ENCODE data around the gene HIBADH.
"Not testable (repeated sequence)": the region's sequence is repeated elsewhere in the genome, so short reads cannot be mapped to it uniquely, and the experiment has no call there.

DNA sequence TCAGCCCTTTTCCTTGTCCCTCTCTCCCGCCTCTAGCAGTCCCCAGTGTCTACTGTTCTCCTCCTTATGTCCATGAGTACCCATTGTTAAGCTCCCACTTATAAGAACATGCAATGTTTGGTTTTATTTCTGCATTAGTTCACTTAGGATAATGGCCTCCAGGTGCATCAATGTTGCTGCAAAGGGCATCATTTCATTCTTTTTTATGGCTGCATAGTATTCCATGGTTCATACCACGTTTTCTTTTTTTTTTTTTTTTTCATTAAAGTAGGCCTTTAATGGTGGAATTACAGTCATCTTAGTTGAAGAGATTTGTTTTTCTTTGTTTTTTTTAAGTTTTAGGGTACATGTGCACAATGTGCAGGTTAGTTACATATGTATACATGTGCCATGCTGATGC is 160.8 kb downstream of the HIBADH start:
- TF ChIP-seq CTCF (conservative IDR thresholded peaks at IDR 0.05; ENCODE audit: low read depth, low read length); POLR2A (IDR thresholded peaks at IDR 0.05; ENCODE audit: low read depth, low read length); RFX5 (IDR thresholded peaks at IDR 0.05; ENCODE audit: low read depth, low read length); RCOR1 (IDR thresholded peaks at IDR 0.05; ENCODE audit: insufficient replicate concordance, low read length); RAD21 (IDR thresholded peaks at IDR 0.05; ENCODE audit: low read length); MAFK (IDR thresholded peaks at IDR 0.05; ENCODE audit: low read depth, low read length); SMC3 (IDR thresholded peaks at IDR 0.05; ENCODE audit: low read depth, low read length); FOS (IDR thresholded peaks at IDR 0.05; ENCODE audit: low read depth, low read length); NFE2L2 (IDR thresholded peaks at IDR 0.05; ENCODE audit: low read depth, low read length); MXI1 (IDR thresholded peaks at IDR 0.05; ENCODE audit: borderline replicate concordance, low read depth, low read length); CEBPB (IDR thresholded peaks at IDR 0.05; ENCODE audit: low read depth, low read length); BHLHE40 (IDR thresholded peaks at IDR 0.05; ENCODE audit: low read depth, low read length): not testable (repeated sequence)
- TF ChIP-seq, protein P1, sequence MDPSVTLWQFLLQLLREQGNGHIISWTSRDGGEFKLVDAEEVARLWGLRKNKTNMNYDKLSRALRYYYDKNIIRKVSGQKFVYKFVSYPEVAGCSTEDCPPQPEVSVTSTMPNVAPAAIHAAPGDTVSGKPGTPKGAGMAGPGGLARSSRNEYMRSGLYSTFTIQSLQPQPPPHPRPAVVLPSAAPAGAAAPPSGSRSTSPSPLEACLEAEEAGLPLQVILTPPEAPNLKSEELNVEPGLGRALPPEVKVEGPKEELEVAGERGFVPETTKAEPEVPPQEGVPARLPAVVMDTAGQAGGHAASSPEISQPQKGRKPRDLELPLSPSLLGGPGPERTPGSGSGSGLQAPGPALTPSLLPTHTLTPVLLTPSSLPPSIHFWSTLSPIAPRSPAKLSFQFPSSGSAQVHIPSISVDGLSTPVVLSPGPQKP (IDR thresholded peaks at IDR 0.05; ENCODE audit: borderline replicate concordance, low read depth, low read length) = not testable (repeated sequence)
- TF ChIP-seq, protein P2, sequence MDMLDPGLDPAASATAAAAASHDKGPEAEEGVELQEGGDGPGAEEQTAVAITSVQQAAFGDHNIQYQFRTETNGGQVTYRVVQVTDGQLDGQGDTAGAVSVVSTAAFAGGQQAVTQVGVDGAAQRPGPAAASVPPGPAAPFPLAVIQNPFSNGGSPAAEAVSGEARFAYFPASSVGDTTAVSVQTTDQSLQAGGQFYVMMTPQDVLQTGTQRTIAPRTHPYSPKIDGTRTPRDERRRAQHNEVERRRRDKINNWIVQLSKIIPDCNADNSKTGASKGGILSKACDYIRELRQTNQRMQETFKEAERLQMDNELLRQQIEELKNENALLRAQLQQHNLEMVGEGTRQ (IDR thresholded peaks at IDR 0.05; ENCODE audit: low read depth, low read length) = not testable (repeated sequence)

All from IMR-90 (cell line).